ENCODE data around the gene COX15.
"Not testable (repeated sequence)": the region's sequence is repeated elsewhere in the genome, so short reads cannot be mapped to it uniquely, and the experiment has no call there.

Gene COX15

GRCh38 chr10:99732033-99732842, at the start of gene COX15, which contains the start of gene CUTC:
Gene COX15 (minus strand): TSS chr10:99732127. CDS start chr10:99732049, 78 bp downstream.
Gene CUTC (plus strand): TSS chr10:99732234. CDS start chr10:99732349, 115 bp downstream.
- peak; percentile 96 for DNase-seq

GRCh38 chr10:99779335-99779734, 47.4 kb upstream of the COX15 start:
- no peak for DNase-seq

DNA sequence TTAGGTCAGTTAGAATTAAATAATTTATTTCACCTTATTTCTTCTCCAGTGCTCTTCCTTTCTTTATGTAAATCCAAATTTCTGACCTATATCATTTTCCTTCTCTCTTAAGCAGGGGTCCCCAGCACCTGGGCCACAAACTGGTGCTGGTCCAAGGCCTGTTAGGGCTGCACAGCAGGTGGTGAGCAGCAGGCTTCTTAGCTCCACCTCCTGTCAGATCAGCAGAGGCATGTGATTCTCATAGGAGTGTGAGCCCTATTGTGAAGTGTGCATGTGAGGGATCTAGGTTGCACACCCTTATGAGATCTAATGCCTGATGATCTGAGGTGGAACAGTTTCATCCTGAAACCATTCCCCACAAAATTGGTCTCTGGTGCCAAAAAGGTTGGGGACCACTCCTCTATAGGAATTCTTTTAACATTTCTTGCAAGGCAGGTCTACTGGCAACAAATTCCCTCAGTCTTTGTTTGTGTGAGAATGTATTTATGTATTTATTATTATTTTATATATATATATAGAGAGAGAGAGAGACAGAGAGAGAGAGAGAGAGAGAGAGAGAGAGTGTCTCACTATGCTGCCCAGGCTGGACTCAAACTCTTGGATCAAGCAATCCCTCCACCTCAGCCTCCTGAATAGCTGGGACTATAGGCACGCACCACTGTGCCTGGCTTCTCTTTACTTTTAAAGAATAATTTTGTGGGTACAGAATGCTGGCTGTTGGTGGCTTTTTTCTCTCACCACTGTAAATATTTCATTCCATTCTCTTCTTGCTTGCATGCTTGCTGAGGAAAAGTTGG, 46.2 kb upstream of the COX15 start:
- DNase-seq, result no peak

DNA sequence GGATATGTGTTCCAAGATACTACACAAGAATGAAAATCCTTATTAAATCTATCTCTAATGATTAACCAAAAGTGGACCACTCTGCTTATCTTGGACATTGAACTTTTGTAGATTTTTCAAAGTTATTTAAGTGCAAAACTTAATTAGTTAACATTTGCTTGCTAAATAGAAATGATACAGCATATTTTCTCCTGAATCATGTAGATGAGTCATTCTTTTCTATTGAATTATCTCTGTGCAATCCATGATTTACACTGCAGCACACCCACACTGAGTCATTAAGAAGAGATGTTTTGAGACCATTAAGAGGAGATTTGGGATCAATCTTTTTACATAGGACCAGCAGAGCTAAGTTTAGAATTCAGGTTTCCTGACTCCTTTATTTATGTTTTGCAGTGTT, 43.9 kb upstream of the COX15 start:
- DNase-seq, result no peak

DNA sequence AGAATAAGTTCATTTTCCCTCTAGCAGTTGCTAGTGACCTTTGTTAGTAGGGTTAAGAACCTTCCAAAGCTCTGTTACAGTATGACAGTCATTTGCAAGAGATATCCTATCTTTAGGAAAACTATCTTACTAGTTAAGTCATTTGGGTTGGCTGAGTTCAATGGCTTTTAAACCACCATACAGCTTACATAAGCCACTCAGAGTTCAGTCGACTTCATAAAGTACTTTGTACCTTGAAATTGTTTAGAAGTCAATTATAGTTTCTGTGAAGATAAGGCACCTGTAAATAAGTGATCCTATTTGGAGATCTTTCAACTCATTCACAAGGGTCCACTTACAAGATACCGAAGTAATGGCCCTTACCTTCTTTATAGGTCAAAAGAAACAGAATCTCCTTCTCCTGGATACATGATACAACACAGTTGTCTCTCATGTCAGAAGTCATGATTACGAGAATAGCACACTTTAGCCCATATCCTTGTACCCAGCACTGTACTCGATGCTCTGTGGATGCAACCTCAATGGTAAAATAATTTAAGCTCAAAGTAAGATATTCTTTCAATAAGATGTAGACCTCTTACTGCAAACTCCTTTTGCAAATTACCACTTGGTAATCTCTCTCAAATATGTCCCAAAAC, 38.6 kb upstream of the COX15 start:
- no peak for DNase-seq

- no peak for DNase-seq
Measured at GRCh38 chr10:99769706-99770105, 37.8 kb upstream of the COX15 start.

DNA sequence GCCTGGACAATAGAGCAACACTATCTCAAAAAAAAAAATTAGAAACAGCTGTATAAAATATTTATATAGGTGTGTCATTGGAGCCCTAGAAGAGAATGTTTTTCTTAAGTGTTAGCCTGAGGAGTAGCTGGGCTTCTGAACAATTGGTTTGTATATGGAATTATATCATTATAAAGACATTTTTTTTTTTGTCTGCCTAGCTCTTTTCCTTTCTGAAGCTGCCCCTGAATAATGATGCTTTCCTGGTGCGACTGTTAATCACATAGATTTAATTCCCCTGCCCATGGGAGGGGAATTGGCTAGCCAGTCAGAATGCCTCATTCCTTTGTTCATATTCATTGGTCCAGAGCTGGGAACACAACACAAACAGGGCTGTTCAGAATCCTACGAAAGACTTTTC, 36.6 kb upstream of the COX15 start:
- DNase-seq, result no peak

GRCh38 chr10:99767901-99768300, 36.0 kb upstream of the COX15 start:
- no peak for DNase-seq

DNA sequence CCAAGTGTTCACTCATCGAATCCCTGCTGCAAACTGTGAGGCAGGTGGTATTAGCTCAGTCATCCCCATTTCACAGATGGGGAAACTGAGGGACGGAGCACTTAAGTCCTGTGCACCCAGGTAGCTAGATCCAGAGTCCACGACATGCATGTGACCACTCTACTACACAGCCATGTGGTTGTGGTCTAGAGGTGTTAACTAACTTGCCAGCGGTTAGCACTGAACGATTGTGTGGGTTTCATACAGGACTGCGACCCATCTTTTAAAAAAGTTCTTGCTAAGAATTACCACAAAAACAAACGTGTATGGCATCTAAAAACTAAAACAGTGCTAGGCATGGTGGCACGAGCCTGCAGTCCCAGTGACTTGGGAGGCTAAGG, 34.4 kb upstream of the COX15 start:
- DNase-seq, result peak; percentile 4

- DNase-seq, result no peak
Measured at GRCh38 chr10:99765672-99766301, 33.9 kb upstream of the COX15 start.

DNA sequence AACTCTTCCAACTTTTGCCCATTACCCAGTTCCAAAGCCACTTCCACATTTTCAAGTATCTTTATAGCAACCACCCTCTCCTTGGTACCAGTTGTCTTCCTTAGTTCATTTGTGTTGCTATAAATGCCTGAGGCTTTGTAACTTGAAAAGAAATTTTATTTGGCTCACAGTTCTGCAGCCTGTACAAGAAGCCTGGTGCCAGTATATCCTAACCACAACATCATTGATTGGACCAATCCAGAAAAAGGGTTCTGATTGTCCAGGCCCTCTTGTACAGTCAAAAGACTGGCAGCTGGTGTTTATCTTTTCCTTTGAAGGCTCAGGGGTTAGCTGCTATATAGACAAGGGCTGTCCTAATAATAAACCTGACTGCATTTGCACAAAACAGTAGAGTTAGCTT, 29.4 kb upstream of the COX15 start:
- no peak for DNase-seq

GRCh38 chr10:99760321-99760720, 28.4 kb upstream of the COX15 start:
- no peak for DNase-seq

DNA sequence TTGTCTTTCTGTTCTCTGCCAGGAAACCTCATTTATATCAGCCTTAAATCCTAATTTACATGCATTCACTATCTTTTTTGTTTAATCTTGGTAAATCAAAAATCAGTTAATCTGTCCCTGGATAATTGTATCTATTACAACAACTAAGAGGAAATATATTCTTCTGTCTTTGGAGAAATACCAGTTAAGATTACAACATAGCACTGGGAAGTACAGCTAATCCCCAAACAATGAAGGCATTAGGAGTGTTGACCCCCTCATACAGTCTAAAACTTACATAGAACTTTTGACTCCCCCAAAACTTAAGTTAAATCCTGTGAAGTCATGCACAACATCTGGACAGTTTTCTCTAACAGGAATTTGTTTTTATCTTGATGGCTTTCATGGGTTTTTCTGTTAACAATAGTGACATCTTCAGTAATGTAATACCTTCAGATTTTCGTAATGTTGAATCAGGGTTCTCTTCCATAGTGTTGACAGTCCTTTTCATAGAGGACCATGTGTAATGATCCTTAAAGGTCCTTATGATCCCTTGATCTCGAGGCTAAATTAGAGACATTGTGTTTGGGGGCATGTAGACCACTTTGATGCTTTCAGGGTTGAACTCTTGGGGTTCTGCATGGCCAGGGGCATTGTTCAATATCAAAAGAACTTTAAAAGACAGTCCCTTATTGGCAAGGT, 26.4 kb upstream of the COX15 start:
- DNase-seq, result no peak

- DNase-seq, result no peak
Measured at GRCh38 chr10:99756159-99756558, 24.2 kb upstream of the COX15 start.

DNA sequence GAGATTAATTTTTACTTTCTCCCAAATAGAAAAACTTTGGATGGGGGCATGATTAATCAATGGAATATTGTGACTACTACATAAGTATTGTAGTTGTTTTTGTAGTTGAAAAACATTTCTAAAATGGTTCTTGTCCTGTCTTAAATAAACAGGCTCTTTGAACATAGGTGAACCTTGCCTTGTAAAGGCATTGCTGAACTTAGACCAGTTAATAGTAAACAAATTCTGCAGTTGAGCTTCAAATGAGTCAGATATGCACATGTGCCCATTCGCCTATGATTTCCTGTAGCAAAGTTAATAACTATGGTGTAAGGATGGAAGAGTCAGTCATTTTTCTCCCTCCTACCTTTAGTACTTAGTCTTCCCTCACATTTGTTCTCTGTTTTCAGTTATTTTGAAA, 22.7 kb upstream of the COX15 start:
- no peak for DNase-seq

GRCh38 chr10:99750641-99751040, 18.7 kb upstream of the COX15 start:
- DNase-seq, result no peak

DNA sequence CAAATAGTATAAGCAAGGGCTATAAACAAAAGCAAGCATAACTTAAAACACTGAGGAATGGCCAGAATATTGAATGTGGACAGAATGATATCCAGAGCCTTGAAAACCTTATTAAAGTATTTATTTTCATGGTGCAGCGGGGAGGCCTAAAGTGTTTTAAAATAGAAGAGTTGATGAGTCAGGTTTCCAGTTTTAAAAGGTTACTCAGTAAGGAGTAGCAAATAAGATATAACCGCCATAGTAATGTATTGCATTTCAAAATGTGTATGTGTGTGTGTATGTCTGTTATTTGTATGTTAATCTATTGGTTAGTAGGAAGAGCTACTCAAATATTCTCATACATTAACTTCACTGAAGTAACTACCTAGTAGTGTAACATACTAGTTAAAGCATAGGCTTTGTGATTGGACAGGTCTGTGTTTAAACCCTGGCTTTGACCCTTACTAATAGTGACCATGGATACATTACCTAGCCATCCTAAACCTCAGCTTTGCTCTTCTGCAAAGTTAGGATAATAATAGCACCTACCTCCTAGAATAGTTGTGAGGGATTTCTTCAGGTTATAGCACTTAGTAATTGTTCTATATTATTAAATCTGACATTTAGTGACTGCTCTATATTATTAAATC, 17.0 kb upstream of the COX15 start:
- DNase-seq, result no peak

GRCh38 chr10:99746166-99746565, 14.2 kb upstream of the COX15 start:
- not testable (repeated sequence) for DNase-seq

DNA sequence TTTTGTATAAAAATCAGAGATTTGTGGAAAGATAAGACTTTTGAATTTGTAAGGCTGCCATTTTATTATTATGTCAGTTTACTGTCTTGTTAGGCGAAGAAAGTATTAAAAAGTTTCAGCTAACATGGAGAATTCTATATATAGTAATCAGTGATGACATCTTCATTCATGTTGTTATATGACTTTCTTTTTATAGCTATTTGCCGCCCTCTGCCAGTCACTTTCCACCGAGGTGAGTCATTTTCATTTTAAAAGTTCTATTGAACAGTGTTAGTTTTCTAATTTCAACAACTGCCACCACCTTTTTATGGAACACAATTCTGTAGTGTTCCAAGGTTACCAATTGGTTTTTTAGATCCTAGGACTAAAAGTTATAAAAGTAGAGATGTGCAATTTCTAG, 11.9 kb upstream of the COX15 start:
- DNase-seq, result no peak

- DNase-seq, result no peak
Measured at GRCh38 chr10:99742701-99743100, 10.8 kb upstream of the COX15 start.

DNA sequence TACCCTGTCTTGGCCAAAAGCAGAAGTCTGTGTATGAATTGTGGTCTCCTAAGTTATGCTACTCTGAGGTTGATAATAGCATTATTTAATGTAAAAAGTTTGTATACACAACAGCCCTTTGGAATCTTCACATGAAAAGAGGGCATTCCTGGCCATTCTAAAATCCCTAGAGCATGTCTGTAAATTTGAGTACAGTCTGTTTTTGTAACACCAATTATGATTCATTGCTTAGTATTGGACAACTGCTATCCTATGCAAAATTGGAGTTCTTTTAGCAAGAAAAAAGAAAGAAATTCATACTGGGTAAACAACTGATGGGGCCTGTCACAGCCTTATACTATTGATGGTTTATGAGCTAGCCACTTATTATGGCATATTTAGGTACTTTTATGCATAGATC, 10.3 kb upstream of the COX15 start:
- DNase-seq, result no peak

DNA sequence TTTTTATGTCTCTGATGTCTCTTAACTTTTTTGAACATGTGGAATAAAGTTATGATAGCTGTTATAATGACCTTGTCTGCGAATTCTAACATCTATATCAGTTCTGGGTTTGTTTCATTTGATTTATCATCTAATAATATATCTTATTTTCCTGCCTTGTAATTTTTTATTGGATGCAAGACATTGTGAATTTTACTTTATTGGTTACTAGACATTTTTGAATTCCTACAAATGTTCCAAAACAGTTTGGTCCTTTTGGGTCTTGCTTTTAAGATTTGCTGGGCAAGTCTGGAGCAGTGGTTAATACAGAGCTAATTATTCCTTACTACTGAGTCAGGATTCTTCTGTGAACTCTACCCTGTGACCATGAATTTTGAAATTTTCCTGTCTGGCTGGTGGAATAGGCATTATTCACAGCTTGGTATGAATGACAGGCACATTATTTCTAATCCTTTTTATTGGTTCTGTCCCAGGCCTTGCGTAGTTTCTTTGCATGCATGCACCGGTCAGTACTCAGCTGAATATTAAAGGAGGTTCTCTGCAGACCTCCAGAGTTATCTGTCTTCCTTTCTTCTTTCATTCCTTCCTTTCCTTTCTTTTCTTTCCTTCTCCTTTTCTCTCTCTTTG, 9.1 kb upstream of the COX15 start:
- no peak for DNase-seq

All from CD4-positive, alpha-beta T cell treated with Interleukin-21 for 1 hour (primary cell).